ENCODE data around the gene BTBD9. TPM values are rescaled to one million over a fixed set of nuclear protein-coding genes. Genes with fewer than 3 reads are reported as not detected.

BTBD9 gene
- total RNA-seq, 2 donors from 2014 or later, result 30.1 to 45.8 TPM

DNA sequence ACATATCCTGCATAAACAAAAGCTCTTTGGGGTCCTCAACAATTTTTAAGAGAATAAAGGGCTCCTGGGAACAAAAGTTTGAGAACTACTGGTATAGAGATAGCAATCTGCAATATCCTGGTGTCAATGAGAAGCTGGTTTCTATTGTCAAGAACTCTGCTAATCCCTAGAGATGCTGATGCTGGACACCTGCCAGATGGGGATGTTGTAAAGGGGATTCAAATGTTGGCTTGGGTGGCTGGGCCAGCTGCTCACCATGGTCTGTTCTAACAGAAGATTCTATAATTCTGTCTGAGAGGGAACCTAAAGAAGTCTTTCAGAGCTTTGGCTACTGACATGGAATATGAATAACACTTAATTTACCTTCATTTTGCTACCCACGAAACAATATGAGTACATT, 137.8 kb downstream of the BTBD9 start:
- H3K4me3 ChIP-seq, result no peak overlapping the region
- H3K9me3 ChIP-seq, result no peaks in the 10 kb centered on the region
- no peaks in the 10 kb centered on the region for H3K27me3 ChIP-seq (replicated peaks; ENCODE audit: insufficient read depth)
- TF ChIP-seq, protein P1, sequence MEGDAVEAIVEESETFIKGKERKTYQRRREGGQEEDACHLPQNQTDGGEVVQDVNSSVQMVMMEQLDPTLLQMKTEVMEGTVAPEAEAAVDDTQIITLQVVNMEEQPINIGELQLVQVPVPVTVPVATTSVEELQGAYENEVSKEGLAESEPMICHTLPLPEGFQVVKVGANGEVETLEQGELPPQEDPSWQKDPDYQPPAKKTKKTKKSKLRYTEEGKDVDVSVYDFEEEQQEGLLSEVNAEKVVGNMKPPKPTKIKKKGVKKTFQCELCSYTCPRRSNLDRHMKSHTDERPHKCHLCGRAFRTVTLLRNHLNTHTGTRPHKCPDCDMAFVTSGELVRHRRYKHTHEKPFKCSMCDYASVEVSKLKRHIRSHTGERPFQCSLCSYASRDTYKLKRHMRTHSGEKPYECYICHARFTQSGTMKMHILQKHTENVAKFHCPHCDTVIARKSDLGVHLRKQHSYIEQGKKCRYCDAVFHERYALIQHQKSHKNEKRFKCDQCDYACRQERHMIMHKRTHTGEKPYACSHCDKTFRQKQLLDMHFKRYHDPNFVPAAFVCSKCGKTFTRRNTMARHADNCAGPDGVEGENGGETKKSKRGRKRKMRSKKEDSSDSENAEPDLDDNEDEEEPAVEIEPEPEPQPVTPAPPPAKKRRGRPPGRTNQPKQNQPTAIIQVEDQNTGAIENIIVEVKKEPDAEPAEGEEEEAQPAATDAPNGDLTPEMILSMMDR (IDR thresholded peaks at IDR 0.05), result no peak
- no peak overlapping the region for H3K27ac ChIP-seq
- no peaks in the 10 kb centered on the region for H3K36me3 ChIP-seq
- no peak for ATAC-seq (ENCODE audit: insufficient number of reproducible peaks, low FRiP score, low read depth)
- H3K4me1 ChIP-seq (ENCODE audit: control insufficient read depth in 1 of 2, low read depth in 2 of 2), result peaks cover 0 to 11% of the 10 kb centered on the region in 2 donors
- DNase-seq (ENCODE audit: low spot score), result no peak

DNA sequence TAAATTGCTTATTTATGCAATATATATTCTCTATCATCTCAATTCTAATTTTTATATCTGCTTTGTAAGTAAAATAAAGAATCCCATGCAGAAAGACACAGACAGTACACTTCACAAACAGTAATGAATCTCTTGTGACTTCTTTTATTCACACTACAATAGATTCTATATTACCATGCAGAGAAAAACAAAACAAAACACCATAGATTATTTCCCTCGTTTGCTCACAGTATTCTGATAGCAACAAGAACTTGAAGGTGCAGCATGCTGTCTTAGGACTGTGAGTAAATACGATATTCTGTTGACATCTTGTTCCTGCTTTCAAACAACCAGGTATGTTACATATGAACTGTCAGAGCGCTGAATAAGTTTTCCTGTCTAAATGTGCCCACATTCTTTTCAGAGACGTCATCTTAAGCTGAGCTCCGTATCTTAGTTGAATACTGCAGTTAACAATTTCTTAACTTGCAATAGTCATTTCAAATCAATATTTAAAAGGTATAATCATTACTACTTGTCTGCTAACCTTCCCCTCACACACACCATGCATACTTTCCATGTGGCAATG, 140.1 kb downstream of the BTBD9 start:
- no peaks in the 10 kb centered on the region for H3K36me3 ChIP-seq
- H3K9me3 ChIP-seq, result no peaks in the 10 kb centered on the region
- no peak overlapping the region for H3K4me3 ChIP-seq
- no peaks in the 10 kb centered on the region for H3K4me1 ChIP-seq (ENCODE audit: control insufficient read depth in 1 of 2, low read depth in 2 of 2)
- no peak overlapping the region for H3K27ac ChIP-seq
- TF ChIP-seq, protein P1 (IDR thresholded peaks at IDR 0.05), result no peak
- H3K27me3 ChIP-seq (replicated peaks; ENCODE audit: insufficient read depth), result no peaks in the 10 kb centered on the region
- ATAC-seq (ENCODE audit: insufficient number of reproducible peaks, low FRiP score, low read depth) (no peak), DNase-seq (ENCODE audit: low spot score) (no peak)

DNA sequence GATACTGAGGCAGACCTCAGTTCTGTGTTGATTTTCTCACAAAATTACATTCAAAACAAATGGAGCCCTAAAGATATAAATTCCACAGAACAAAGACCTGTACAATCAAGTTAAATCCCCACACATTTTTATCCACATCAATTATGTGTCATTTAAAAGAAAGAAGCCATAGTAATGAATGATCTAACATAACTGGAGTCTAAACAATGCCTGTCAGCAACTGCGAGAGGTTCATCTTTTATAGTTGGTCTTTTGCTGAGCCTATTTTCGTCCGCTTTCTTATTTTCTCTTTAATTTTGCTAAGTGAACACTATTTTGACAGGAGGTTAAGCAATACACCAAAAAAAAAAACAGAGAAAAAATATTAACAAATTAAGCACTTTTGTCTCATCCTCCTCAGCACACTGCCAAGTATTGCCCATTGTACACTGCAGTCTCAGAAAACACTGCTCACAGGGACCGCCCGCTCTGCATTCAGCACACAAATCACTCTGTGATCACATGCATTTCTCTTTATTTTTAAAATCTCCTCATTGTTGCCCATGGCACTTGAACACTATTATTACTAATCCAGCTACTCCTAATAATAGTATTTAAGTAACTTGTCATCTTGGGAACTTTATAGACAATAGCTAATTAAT, 140.8 kb downstream of the BTBD9 start:
- H3K4me3 ChIP-seq, result no peak overlapping the region
- TF ChIP-seq, protein P1 (IDR thresholded peaks at IDR 0.05), result no peak
- no peaks in the 10 kb centered on the region for H3K4me1 ChIP-seq (ENCODE audit: control insufficient read depth in 1 of 2, low read depth in 2 of 2)
- H3K36me3 ChIP-seq, result no peaks in the 10 kb centered on the region
- ATAC-seq (ENCODE audit: insufficient number of reproducible peaks, low FRiP score, low read depth) (no peak), DNase-seq (ENCODE audit: low spot score) (no peak)
- no peak overlapping the region for H3K27ac ChIP-seq
- no peaks in the 10 kb centered on the region for H3K9me3 ChIP-seq
- H3K27me3 ChIP-seq (replicated peaks; ENCODE audit: insufficient read depth), result no peaks in the 10 kb centered on the region

DNA sequence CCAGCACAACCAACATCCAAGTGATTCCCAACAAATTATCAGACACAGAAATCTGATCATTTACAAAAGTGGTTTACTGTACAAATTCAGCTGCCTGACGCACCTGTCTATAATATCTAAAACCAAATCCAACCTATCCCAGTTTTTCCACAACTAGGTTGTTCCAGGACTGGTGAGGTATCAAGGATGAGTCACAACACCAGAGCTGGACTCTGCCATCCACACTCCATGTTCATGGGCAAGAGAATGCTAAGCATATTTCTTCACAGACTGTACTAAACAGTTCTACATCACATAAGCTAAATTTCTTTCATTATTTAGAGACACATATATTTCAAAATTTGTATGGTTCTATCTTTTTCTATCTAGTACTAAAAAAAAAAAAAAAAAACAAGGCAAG, 141.6 kb downstream of the BTBD9 start:
- TF ChIP-seq, protein P1 (IDR thresholded peaks at IDR 0.05), result no peak
- ATAC-seq (ENCODE audit: insufficient number of reproducible peaks, low FRiP score, low read depth), result no peak
- Histone ChIP-seq H3K27me3 (replicated peaks; ENCODE audit: insufficient read depth) (no peaks in the 10 kb centered on the region), H3K4me3 (no peak overlapping the region), H3K9me3 (no peaks in the 10 kb centered on the region), H3K36me3 (no peaks in the 10 kb centered on the region), H3K27ac (no peak overlapping the region), H3K4me1 (ENCODE audit: control insufficient read depth in 1 of 2, low read depth in 2 of 2) (no peaks in the 10 kb centered on the region)
- no peak for DNase-seq (ENCODE audit: low spot score)

DNA sequence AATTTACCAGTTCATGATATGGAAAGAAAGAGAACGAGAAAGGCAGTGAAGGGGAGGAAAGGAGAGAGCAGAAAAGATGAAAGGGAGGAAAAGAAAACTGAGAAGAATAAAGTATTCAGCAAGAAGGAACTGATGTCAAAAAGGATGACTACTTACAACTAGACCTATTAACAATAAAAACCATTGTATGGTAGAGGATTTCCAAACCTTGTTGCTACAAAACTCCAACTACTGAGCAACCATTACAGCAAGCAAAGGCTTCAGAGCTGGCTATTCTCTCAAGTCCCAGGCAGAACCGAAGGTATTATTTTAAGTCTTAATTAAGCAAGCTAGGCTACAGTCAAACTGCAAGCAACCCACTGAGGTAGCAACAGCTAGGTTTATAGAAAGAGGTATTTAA, 142.2 kb downstream of the BTBD9 start:
- Histone ChIP-seq H3K4me1 (ENCODE audit: control insufficient read depth in 1 of 2, low read depth in 2 of 2) (no peaks in the 10 kb centered on the region), H3K27me3 (replicated peaks; ENCODE audit: insufficient read depth) (no peaks in the 10 kb centered on the region), H3K9me3 (no peaks in the 10 kb centered on the region), H3K4me3 (no peak overlapping the region), H3K27ac (no peak overlapping the region), H3K36me3 (no peaks in the 10 kb centered on the region)
- ATAC-seq (ENCODE audit: insufficient number of reproducible peaks, low FRiP score, low read depth) (no peak), DNase-seq (ENCODE audit: low spot score) (no peak)
- TF ChIP-seq, protein P1 (IDR thresholded peaks at IDR 0.05), result no peak

Data from thoracic aorta (tissue), 2 donors.